ENCODE data around the gene RINL. TPM values are rescaled to one million over a fixed set of nuclear protein-coding genes. Genes with fewer than 3 reads are reported as not detected.

Gene RINL
- total RNA-seq, 1 experiment from 2014 or later: 14.5 TPM

GRCh38 chr19:38842439-38843174 is 35.5 kb downstream of the RINL start (continued):
- TF ChIP-seq E2F1 (CRISPR knock-in tag; IDR thresholded peaks at IDR 0.05) (no peak), NR1H2 (CRISPR knock-in tag; IDR thresholded peaks at IDR 0.05) (no peak)

- peak overlapping the region; percentile 40 for H3K27ac Mint-ChIP-seq
- ATAC-seq (no peak), DNase-seq (ENCODE audit: low spot score) (no peak)
- ChIA-PET POLR2A (interaction anchor here (0.9 kb wide), 1 partner anchor 10 kb away, joined by 5 read pairs; no protein-coding TSS in a partner anchor), CTCF (no interaction called here)
- H3K36me3 Mint-ChIP-seq: peaks cover 95% of the 10 kb centered on the region
- no peak for TF ChIP-seq NR2C2 (CRISPR knock-in tag; IDR thresholded peaks at IDR 0.05)
- no peak for TF ChIP-seq ZSCAN18 (CRISPR knock-in tag; IDR thresholded peaks at IDR 0.05)
- no peak for TF ChIP-seq NR3C1 (CRISPR knock-in tag; conservative IDR thresholded peaks at IDR 0.05; ENCODE audit: low read depth)
- TF ChIP-seq MXD4 (CRISPR knock-in tag; IDR thresholded peaks at IDR 0.05; ENCODE audit: borderline replicate concordance): no peak
- no peak for TF ChIP-seq HMGXB4 (CRISPR knock-in tag; IDR thresholded peaks at IDR 0.05)
- TF ChIP-seq E2F5 (CRISPR knock-in tag; IDR thresholded peaks at IDR 0.05): no peak
- no peak for TF ChIP-seq MYBL2 (CRISPR knock-in tag; IDR thresholded peaks at IDR 0.05)
- no peak for TF ChIP-seq EMX1 (CRISPR knock-in tag; IDR thresholded peaks at IDR 0.05)
- TF ChIP-seq GTF2I (CRISPR knock-in tag; conservative IDR thresholded peaks at IDR 0.05): no peak
- no peak for TF ChIP-seq RORB (CRISPR knock-in tag; IDR thresholded peaks at IDR 0.05)
- TF ChIP-seq RELA (CRISPR knock-in tag; IDR thresholded peaks at IDR 0.05; ENCODE audit: borderline replicate concordance): no peak
- TF ChIP-seq FOXP4 (CRISPR knock-in tag; IDR thresholded peaks at IDR 0.05): no peak
- H3K27me3 Mint-ChIP-seq (ENCODE audit: low read depth): no peaks in the 10 kb centered on the region
- no peak overlapping the region for H3K4me3 Mint-ChIP-seq
- no peaks in the 10 kb centered on the region for H3K9me3 Mint-ChIP-seq
- peaks cover 9% of the 10 kb centered on the region; the same call in 1 of the 2 replicates for H3K4me1 Mint-ChIP-seq
Observed at GRCh38 chr19:38841787-38842438, 36.2 kb downstream of the RINL start.

- ATAC-seq (no peak), DNase-seq (ENCODE audit: low spot score) (no peak)
- Mint-ChIP-seq H3K27me3 (ENCODE audit: low read depth) (no peaks in the 10 kb centered on the region), H3K9me3 (no peaks in the 10 kb centered on the region), H3K4me3 (no peak overlapping the region), H3K4me1 (peaks cover 8% of the 10 kb centered on the region; the same call in 1 of the 2 replicates), H3K27ac (peak overlapping the region; percentile 84), H3K36me3 (peaks cover 97% of the 10 kb centered on the region)
- ChIA-PET POLR2A (interaction anchor here (0.8 kb wide), 1 partner anchor 9 kb away, joined by 4 read pairs; the partner anchor contains the start of gene ECH1), CTCF (no interaction called here)
- TF ChIP-seq FOXJ3 (CRISPR knock-in tag; IDR thresholded peaks at IDR 0.05; ENCODE audit: borderline replicate concordance) (no peak), PRRX2 (CRISPR knock-in tag; IDR thresholded peaks at IDR 0.05) (no peak), ZNF317 (CRISPR knock-in tag; IDR thresholded peaks at IDR 0.05; ENCODE audit: borderline replicate concordance, low read depth) (no peak), EMX1 (CRISPR knock-in tag; IDR thresholded peaks at IDR 0.05) (no peak), CDX4 (CRISPR knock-in tag; IDR thresholded peaks at IDR 0.05; ENCODE audit: borderline replicate concordance) (no peak), KAT7 (CRISPR knock-in tag; IDR thresholded peaks at IDR 0.05; ENCODE audit: borderline replicate concordance) (no peak), E2F5 (CRISPR knock-in tag; IDR thresholded peaks at IDR 0.05) (no peak), IRF2 (CRISPR knock-in tag; IDR thresholded peaks at IDR 0.05; ENCODE audit: borderline replicate concordance, low read depth) (no peak), MAX (CRISPR knock-in tag; IDR thresholded peaks at IDR 0.05) (no peak), ESRRA (CRISPR knock-in tag; IDR thresholded peaks at IDR 0.05; ENCODE audit: borderline replicate concordance) (no peak)
Observed at GRCh38 chr19:38841180-38841766, 36.8 kb downstream of the RINL start.

Measured in WTC11 (cell line).